Measurements from ENCODE around the gene OXSR1.
"Not testable (repeated sequence)": the region's sequence is repeated elsewhere in the genome, so short reads cannot be mapped to it uniquely, and the experiment has no call there.

Gene OXSR1

GRCh38 chr3:38128303-38128655 lies 37.1 kb upstream of the OXSR1 start:
- DNase-seq (ENCODE audit: low spot score): no peak

GRCh38 chr3:38129058-38129457 lies 36.3 kb upstream of the OXSR1 start:
- no peak for DNase-seq (ENCODE audit: low spot score)

GRCh38 chr3:38130631-38131065 lies 34.7 kb upstream of the OXSR1 start:
- DNase-seq (ENCODE audit: low spot score): no peak

- DNase-seq (ENCODE audit: low spot score): peak; percentile 52
Observed at GRCh38 chr3:38131621-38132369, 33.5 kb upstream of the OXSR1 start.

- no peak for DNase-seq (ENCODE audit: low spot score)
Observed at GRCh38 chr3:38133209-38133556, 32.2 kb upstream of the OXSR1 start.

GRCh38 chr3:38133557-38134405 lies 31.6 kb upstream of the OXSR1 start:
- no peak for DNase-seq (ENCODE audit: low spot score)

GRCh38 chr3:38134517-38135143 lies 30.7 kb upstream of the OXSR1 start:
- not testable (repeated sequence) for DNase-seq (ENCODE audit: low spot score)

GRCh38 chr3:38135621-38136277 lies 29.6 kb upstream of the OXSR1 start:
- not testable (repeated sequence) for DNase-seq (ENCODE audit: low spot score)

GRCh38 chr3:38136393-38136776 lies 29.0 kb upstream of the OXSR1 start:
- DNase-seq (ENCODE audit: low spot score): peak; percentile 11

- DNase-seq (ENCODE audit: low spot score): peak; percentile 99
Observed at GRCh38 chr3:38136777-38137614, 28.3 kb upstream of the OXSR1 start, which contains the start of gene ACAA1. Gene ACAA1, minus strand, starts transcription at chr3:38137127. Its CDS starts 92 bp downstream, at chr3:38137035.

- DNase-seq (ENCODE audit: low spot score): peak; percentile 14
Observed at GRCh38 chr3:38137615-38138348, 27.6 kb upstream of the OXSR1 start.

- DNase-seq (ENCODE audit: low spot score): peak; percentile 72
Observed at GRCh38 chr3:38138349-38139190, 26.8 kb upstream of the OXSR1 start, which contains the start of gene MYD88. Gene MYD88, plus strand, starts transcription at chr3:38138661. Its CDS starts 40 bp downstream, at chr3:38138701.

GRCh38 chr3:38139191-38139590 lies 26.1 kb upstream of the OXSR1 start:
- no peak for DNase-seq (ENCODE audit: low spot score)

- no peak for DNase-seq (ENCODE audit: low spot score)
Observed at GRCh38 chr3:38139652-38140051, 25.7 kb upstream of the OXSR1 start.

- DNase-seq (ENCODE audit: low spot score): no peak
Observed at GRCh38 chr3:38140326-38141172, 24.8 kb upstream of the OXSR1 start.

- DNase-seq (ENCODE audit: low spot score): no peak
Observed at GRCh38 chr3:38141173-38141951, 24.0 kb upstream of the OXSR1 start.

- DNase-seq (ENCODE audit: low spot score): no peak
Observed at GRCh38 chr3:38141952-38142273, 23.4 kb upstream of the OXSR1 start.

GRCh38 chr3:38142959-38143358 lies 22.4 kb upstream of the OXSR1 start:
- no peak for DNase-seq (ENCODE audit: low spot score)

Measured in hematopoietic multipotent progenitor cell treated with erythropoietin and hydrocortisone succinate and interleukin-3 and kit ligand, for 15 days (in vitro differentiated cells).